ENCODE measurements around the gene RENBP.

DNA sequence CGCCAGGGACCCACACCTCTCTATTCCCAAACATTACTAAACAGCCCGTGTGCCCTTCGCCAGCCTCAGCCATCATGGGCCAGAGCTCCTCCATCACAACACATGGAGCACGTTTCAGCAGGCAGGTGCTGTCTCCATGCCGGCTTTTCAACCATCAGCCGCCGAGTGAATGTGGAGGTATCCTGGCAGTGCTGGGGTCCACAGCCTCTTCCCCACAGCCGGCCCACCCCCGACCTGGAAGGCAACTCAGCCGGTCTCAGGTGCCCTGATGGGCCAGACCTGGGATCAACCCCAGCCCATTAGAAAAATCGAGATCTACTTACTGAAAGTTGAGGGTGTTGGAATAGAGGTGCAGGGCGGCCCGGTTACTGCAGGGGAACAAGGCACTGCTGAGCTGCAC is 12.7 kb downstream of the RENBP start:
- TF ChIP-seq, protein P1, sequence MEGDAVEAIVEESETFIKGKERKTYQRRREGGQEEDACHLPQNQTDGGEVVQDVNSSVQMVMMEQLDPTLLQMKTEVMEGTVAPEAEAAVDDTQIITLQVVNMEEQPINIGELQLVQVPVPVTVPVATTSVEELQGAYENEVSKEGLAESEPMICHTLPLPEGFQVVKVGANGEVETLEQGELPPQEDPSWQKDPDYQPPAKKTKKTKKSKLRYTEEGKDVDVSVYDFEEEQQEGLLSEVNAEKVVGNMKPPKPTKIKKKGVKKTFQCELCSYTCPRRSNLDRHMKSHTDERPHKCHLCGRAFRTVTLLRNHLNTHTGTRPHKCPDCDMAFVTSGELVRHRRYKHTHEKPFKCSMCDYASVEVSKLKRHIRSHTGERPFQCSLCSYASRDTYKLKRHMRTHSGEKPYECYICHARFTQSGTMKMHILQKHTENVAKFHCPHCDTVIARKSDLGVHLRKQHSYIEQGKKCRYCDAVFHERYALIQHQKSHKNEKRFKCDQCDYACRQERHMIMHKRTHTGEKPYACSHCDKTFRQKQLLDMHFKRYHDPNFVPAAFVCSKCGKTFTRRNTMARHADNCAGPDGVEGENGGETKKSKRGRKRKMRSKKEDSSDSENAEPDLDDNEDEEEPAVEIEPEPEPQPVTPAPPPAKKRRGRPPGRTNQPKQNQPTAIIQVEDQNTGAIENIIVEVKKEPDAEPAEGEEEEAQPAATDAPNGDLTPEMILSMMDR (IDR thresholded peaks at IDR 0.05), result no peak
- TF ChIP-seq POLR2AphosphoS5 (IDR thresholded peaks at IDR 0.05) (no peak), POLR2A (IDR thresholded peaks at IDR 0.05) (no peak)
